ENCODE results near the gene TAOK1. TPM values are rescaled to one million over a fixed set of nuclear protein-coding genes. Genes with fewer than 3 reads are reported as not detected.

Gene TAOK1
- total RNA-seq, 1 donor from 2014 or later: 41.9 TPM

DNA sequence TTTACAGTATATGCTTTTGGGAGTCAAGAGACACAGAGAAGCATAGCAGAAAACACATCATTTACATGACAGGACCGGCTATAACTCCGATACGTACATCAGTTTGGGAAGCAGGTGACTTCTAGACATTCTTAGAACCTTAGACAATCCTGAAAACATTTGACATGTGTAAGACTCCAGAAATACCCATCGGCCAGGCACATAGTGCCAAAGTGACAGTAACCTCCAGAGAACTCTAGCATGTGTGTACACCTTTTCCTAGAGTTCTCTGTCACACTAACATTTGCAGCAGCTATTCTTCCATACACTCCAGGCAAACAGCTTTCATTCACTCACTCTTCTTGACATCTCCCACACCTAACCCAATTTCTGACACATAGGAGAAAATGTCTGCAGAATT lies 3.4 kb upstream of the TAOK1 start:
- Mint-ChIP-seq H3K27me3 (ENCODE audit: low read depth) (no peaks in the 10 kb centered on the region), H3K4me3 (ENCODE audit: low read depth) (no peak overlapping the region), H3K36me3 (ENCODE audit: low read depth) (peaks cover 3% of the 10 kb centered on the region)

DNA sequence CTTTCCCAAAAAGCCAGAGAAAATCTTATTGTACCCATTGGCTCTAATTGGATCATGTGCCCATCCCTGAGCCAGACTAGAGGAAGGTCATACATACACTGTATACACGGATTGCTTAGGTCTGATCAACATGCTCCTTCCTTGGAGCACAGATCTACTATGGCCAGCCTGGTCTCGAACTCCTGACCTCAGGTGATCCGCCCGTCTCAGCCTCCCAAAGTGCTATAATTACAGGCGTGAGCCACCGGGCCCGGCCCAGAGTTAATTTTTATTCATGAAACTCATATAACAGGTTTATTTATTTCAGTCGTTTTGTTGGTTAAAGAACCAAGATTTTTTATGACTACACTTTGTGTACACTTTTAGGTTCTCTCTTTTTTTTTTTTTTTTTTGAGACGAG lies 1.2 kb upstream of the TAOK1 start:
- Mint-ChIP-seq H3K27ac (no peak overlapping the region), H3K4me3 (ENCODE audit: low read depth) (peak overlapping the region; percentile 87), H3K4me1 (ENCODE audit: low read depth) (peaks cover 25% of the 10 kb centered on the region), H3K9me3 (no peaks in the 10 kb centered on the region), H3K27me3 (ENCODE audit: low read depth) (no peaks in the 10 kb centered on the region), H3K36me3 (ENCODE audit: low read depth) (peaks cover 18% of the 10 kb centered on the region)
- DNase-seq (ENCODE audit: low spot score): no peak
- intact Hi-C loops (cut with micrococcal nuclease): no loop called here

More for the DNA sequence above, 3.4 kb upstream of the TAOK1 start:
- Mint-ChIP-seq H3K27ac (no peak overlapping the region), H3K9me3 (no peaks in the 10 kb centered on the region), H3K4me1 (ENCODE audit: low read depth) (peaks cover 7% of the 10 kb centered on the region)
- no peak for DNase-seq (ENCODE audit: low spot score)
- intact Hi-C loops (cut with micrococcal nuclease): no loop called here

DNA sequence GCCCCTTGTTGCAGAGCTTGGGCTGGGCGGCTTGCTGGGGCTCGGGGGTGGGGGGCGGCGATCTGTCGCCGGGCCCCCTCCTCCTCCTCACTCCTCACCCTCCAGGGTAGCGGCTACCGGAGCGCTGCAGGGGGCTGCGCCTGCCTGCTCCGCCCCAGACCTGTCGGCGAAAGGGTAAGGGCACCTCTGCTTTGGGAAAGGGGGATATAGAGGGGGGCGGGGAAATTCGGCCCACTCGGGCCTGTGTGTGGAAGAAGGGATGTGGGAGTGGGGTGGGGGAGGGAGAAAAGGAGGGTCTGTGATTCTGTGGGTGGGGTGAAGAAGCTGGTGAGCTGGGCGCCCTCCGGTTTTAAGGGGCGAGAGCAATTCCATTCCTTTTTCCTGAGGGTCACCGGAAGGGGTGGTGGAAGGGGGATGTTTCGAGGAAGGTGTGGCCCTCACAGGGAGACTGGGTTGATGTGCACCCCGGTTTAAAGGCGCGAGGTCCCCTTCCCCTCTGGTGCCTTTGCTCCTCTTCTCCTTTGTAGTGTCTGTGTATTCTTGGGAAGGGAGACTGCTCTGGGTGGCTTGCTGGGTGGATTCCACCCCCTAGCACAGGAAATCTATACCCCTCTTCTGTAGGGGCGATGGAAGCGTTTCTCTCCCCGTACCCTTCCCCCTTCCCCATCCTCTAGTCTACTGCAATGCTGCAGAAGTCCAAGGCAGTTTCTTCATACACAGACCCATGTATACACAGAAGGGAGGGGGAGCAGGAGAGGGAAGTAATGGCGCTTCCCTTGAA lies 878 bp downstream of the TAOK1 start:
- DNase-seq (ENCODE audit: low spot score): peak; percentile 10
- Mint-ChIP-seq H3K27ac (peak overlapping the region; percentile 89), H3K4me3 (ENCODE audit: low read depth) (peak overlapping the region; percentile 96), H3K4me1 (ENCODE audit: low read depth) (peaks cover 28% of the 10 kb centered on the region), H3K36me3 (ENCODE audit: low read depth) (peaks cover 22% of the 10 kb centered on the region), H3K9me3 (no peaks in the 10 kb centered on the region), H3K27me3 (ENCODE audit: low read depth) (no peaks in the 10 kb centered on the region)
- intact Hi-C loops (cut with micrococcal nuclease): loop anchor here (5.0 kb wide), 2 partner anchors 99 to 176 kb away; partner anchors contain the start of genes ABHD15, NUFIP2 and TP53I13

DNA sequence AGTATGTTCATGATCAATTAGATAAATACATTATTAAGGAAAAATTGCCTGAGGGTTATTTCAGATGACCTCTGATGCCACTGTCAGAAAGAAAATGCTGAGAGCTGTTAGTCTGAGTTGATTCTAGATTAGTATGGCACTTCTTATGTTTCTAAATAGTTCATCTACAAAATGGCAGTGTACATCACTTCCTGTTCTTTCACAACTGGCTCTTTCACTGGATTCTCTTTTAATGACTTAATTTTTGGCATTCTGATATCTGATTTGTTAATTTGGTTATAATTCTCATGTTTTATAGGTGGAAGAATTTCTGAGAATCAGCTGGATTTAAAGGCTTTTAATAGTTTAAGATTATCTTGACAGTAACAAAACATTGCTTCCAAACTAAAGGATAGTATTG lies 3.3 kb downstream of the TAOK1 start:
- no peak overlapping the region for H3K4me3 Mint-ChIP-seq (ENCODE audit: low read depth)
- H3K9me3 Mint-ChIP-seq: no peaks in the 10 kb centered on the region
- H3K4me1 Mint-ChIP-seq (ENCODE audit: low read depth): peaks cover 28% of the 10 kb centered on the region
- H3K27ac Mint-ChIP-seq: peak overlapping the region; percentile 71
- intact Hi-C loops (cut with micrococcal nuclease): loop anchor here (5.0 kb wide), 2 partner anchors 101 to 174 kb away; partner anchors contain the start of genes ABHD15, NUFIP2 and TP53I13
- H3K27me3 Mint-ChIP-seq (ENCODE audit: low read depth): no peaks in the 10 kb centered on the region
- DNase-seq (ENCODE audit: low spot score): no peak
- peaks cover 27% of the 10 kb centered on the region for H3K36me3 Mint-ChIP-seq (ENCODE audit: low read depth)

DNA sequence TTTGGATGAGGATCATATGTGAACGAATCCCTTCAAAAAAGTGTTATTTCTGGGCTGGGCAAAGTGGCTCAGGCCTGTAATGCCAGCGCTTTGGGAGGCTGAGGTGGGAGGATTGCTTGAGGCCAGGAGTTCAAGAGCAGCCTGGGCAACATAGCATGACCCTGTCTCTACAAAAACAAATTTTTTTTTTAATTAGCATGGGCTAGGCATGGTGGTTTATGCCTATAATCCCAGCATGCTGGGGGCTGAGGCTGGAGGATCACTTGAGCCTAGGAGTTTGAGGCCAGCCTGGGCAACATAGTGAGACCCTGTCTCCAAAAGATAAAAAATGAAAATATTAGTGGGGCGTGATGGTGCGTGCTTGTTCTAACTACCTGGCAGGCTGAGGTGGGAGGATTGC lies 4.6 kb downstream of the TAOK1 start:
- intact Hi-C loops (cut with micrococcal nuclease): loop anchor here (5.0 kb wide), 2 partner anchors 102 to 173 kb away; partner anchors contain the start of genes ABHD15, NUFIP2 and TP53I13
- peaks cover 25% of the 10 kb centered on the region for H3K4me1 Mint-ChIP-seq (ENCODE audit: low read depth)

DNA sequence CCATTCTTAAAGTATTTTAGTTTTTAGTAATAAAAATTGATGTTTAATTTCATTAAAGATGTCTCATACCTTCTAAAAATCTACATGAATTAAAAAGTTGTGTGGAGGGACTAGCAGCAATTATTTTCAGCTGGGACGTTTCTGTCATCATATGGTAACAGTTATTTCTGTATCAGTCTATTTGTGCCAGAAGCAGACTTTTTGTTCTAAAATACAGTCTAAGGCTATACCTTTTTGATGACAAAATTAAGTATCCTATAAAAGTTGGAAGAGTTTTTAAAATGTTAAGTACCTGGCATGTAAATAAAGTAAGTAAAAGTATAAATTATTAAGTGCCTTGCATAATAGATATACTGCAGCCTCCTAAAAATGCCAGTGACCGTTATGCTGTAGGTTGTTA lies 5.9 kb downstream of the TAOK1 start:
- peaks cover 45% of the 10 kb centered on the region for H3K36me3 Mint-ChIP-seq (ENCODE audit: low read depth)
- H3K27ac Mint-ChIP-seq: no peak overlapping the region
- no peak for DNase-seq (ENCODE audit: low spot score)
- no peaks in the 10 kb centered on the region for H3K9me3 Mint-ChIP-seq
- no peak overlapping the region for H3K4me3 Mint-ChIP-seq (ENCODE audit: low read depth)
- intact Hi-C loops (cut with micrococcal nuclease): no loop called here
- no peaks in the 10 kb centered on the region for H3K27me3 Mint-ChIP-seq (ENCODE audit: low read depth)
- peaks cover 24% of the 10 kb centered on the region for H3K4me1 Mint-ChIP-seq (ENCODE audit: low read depth)

More for the DNA sequence above, 4.6 kb downstream of the TAOK1 start:
- Mint-ChIP-seq H3K36me3 (ENCODE audit: low read depth) (peaks cover 37% of the 10 kb centered on the region), H3K9me3 (no peaks in the 10 kb centered on the region), H3K27me3 (ENCODE audit: low read depth) (no peaks in the 10 kb centered on the region), H3K4me3 (ENCODE audit: low read depth) (no peak overlapping the region), H3K27ac (no peak overlapping the region)
- DNase-seq (ENCODE audit: low spot score): no peak

DNA sequence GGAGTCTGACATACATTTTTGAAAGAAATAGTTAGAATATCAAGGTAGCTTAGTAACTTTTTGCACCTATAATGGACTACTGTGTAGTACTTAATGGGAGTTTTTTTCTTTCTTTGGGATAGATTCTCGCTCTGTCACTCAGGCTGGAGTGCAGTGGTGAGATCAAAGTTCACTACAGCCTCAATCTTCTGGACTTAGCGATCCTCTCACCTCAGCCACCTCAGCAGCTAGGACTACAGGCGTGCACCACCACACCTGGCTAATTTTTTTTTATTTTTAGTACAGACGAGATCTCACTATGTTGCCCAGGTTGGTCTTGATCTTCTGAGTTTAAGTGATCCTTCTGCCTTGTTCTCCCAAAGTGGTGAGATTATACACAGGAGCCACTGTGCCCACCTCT lies 9.5 kb downstream of the TAOK1 start:
- Mint-ChIP-seq H3K9me3 (no peaks in the 10 kb centered on the region), H3K4me1 (ENCODE audit: low read depth) (peaks cover 3% of the 10 kb centered on the region), H3K27ac (no peak overlapping the region), H3K4me3 (ENCODE audit: low read depth) (no peak overlapping the region), H3K36me3 (ENCODE audit: low read depth) (peaks cover 44% of the 10 kb centered on the region), H3K27me3 (ENCODE audit: low read depth) (no peaks in the 10 kb centered on the region)
- no peak for DNase-seq (ENCODE audit: low spot score)
- intact Hi-C loops (cut with micrococcal nuclease): no loop called here

DNA sequence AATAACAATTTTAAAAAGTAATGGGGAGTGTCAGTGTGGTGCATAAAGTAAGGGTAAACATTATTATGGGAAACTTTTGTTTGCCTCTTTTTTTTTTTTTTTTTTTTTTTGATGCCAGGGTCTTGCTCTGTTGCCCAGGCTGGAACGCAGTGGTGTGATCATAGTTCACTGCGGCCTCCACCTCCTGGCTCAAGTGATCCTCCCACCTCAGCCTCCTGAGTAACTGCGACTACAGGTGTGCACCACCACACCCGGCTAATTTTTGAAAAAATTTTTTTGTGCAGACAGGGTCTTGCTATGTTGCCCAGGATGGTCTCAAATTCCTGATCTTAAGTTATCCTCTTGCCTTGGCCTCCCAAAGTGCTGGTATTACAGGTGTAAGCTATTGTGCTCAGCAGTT lies 10.7 kb downstream of the TAOK1 start:
- no peak overlapping the region for H3K27ac Mint-ChIP-seq
- intact Hi-C loops (cut with micrococcal nuclease): no loop called here
- DNase-seq (ENCODE audit: low spot score): no peak
- H3K4me1 Mint-ChIP-seq (ENCODE audit: low read depth): peaks cover 2% of the 10 kb centered on the region
- H3K4me3 Mint-ChIP-seq (ENCODE audit: low read depth): no peak overlapping the region
- H3K27me3 Mint-ChIP-seq (ENCODE audit: low read depth): no peaks in the 10 kb centered on the region
- H3K9me3 Mint-ChIP-seq: no peaks in the 10 kb centered on the region
- peaks cover 44% of the 10 kb centered on the region for H3K36me3 Mint-ChIP-seq (ENCODE audit: low read depth)

DNA sequence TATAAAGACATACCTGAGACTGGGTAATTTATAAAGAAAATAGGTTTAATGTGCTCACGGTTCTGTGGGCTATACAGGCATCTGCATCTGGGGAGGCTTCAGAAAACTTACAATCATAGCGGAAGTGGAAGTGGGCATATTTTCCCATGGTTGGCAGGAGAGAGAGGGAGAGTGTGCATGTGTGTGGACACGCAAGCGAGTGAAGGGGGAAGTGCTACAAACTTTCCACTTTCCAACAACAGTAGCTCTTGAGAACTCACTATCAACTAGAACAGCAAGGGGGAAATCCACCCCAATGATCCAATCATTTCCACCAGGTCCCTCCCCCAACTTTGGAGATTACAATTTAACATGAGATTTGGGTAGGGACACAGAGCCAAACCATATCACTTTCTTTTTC lies 11.1 kb downstream of the TAOK1 start:
- Mint-ChIP-seq H3K4me1 (ENCODE audit: low read depth) (peaks cover 2% of the 10 kb centered on the region), H3K27ac (peak overlapping the region; percentile 0), H3K9me3 (no peaks in the 10 kb centered on the region), H3K4me3 (ENCODE audit: low read depth) (no peak overlapping the region), H3K36me3 (ENCODE audit: low read depth) (peaks cover 48% of the 10 kb centered on the region), H3K27me3 (ENCODE audit: low read depth) (no peaks in the 10 kb centered on the region)
- intact Hi-C loops (cut with micrococcal nuclease): no loop called here
- no peak for DNase-seq (ENCODE audit: low spot score)

DNA sequence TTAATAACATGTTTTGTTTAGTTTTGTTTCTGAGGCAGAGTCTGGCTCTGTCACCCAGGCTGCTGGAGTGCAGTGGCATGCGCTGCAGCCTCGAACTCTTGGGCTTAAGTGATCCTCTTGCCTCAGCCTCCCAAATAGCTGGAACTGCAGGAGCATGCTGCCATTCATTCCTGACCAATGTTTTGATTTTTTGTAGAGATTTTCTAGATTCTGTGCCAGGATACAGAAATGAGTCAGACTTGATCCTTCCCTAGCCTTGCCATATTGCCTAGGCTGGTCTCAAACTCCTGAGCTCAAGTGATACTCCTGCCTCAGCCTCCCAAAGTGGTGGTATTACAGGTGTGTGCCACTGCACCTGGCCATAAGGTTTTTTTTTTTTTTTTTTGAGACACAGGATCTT lies 17.7 kb downstream of the TAOK1 start:
- H3K27ac Mint-ChIP-seq: no peak overlapping the region
- peaks cover 12% of the 10 kb centered on the region for H3K4me1 Mint-ChIP-seq (ENCODE audit: low read depth)
- H3K36me3 Mint-ChIP-seq (ENCODE audit: low read depth): peaks cover 36% of the 10 kb centered on the region
- no peaks in the 10 kb centered on the region for H3K27me3 Mint-ChIP-seq (ENCODE audit: low read depth)
- no peak overlapping the region for H3K4me3 Mint-ChIP-seq (ENCODE audit: low read depth)
- intact Hi-C loops (cut with micrococcal nuclease): no loop called here
- no peaks in the 10 kb centered on the region for H3K9me3 Mint-ChIP-seq
- DNase-seq (ENCODE audit: low spot score): no peak

DNA sequence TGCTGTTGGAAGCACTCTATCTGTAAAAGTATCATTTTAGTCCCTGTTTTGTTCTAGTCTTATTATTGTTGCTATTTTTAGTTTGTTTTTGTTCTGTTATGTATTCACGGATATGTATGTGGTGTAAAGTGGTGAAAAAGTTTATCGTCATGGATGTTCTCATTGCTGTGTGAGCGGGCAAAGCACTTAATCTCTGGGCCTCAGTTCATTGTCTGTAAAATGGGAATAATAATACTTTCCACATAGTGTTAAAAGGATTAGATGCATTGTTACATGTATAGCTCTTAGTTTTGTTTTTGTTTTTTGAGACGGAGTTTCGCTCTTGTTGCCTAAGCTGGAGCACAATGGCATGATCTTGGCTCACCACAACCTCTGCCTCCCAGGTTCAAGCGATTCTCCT lies 19.8 kb downstream of the TAOK1 start:
- Mint-ChIP-seq H3K36me3 (ENCODE audit: low read depth) (peaks cover 28% of the 10 kb centered on the region), H3K4me3 (ENCODE audit: low read depth) (no peak overlapping the region), H3K27me3 (ENCODE audit: low read depth) (no peaks in the 10 kb centered on the region), H3K9me3 (no peaks in the 10 kb centered on the region), H3K27ac (no peak overlapping the region), H3K4me1 (ENCODE audit: low read depth) (peaks cover 14% of the 10 kb centered on the region)
- intact Hi-C loops (cut with micrococcal nuclease): no loop called here
- no peak for DNase-seq (ENCODE audit: low spot score)

DNA sequence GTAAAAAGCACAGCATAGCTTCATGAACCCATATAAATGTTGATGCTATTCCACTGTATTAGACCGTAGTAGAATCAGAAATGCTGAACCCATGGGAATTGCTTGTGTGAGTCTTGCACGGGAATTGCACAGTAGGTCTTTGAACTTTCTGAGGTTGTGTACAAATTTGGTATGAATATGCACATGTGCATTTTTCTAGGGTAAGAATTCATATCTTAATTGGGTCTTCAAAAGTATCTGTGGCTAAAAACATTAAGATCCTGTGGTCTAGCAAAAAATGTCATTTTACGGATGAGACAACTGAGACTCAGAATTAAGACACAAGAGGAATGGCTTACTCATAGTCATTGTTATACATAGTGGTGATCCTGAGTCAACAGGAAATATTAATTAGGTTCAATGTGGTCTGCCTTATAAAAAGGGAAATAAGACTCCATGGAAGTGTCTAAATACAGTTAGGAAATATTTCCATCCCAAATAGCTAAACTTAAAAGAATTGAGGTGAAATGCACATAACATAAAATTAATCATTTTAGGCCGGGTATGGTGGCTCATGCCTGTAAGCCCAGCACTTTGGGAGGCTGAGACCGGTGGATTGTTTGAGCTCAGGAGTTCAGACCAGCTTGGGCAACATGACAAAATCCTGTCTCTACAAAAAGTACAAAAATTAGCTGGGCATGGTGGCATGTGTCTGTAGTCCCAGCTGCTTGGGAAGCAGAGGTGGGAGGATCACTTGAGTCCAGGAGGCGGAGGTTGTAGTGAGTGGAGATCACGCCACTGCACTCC lies 22.8 kb downstream of the TAOK1 start:
- H3K4me3 Mint-ChIP-seq (ENCODE audit: low read depth): no peak overlapping the region
- intact Hi-C loops (cut with micrococcal nuclease): no loop called here
- DNase-seq (ENCODE audit: low spot score): no peak
- peaks cover 14% of the 10 kb centered on the region for H3K36me3 Mint-ChIP-seq (ENCODE audit: low read depth)
- no peaks in the 10 kb centered on the region for H3K27me3 Mint-ChIP-seq (ENCODE audit: low read depth)
- H3K4me1 Mint-ChIP-seq (ENCODE audit: low read depth): peaks cover 10% of the 10 kb centered on the region
- H3K27ac Mint-ChIP-seq: no peak overlapping the region
- no peaks in the 10 kb centered on the region for H3K9me3 Mint-ChIP-seq

DNA sequence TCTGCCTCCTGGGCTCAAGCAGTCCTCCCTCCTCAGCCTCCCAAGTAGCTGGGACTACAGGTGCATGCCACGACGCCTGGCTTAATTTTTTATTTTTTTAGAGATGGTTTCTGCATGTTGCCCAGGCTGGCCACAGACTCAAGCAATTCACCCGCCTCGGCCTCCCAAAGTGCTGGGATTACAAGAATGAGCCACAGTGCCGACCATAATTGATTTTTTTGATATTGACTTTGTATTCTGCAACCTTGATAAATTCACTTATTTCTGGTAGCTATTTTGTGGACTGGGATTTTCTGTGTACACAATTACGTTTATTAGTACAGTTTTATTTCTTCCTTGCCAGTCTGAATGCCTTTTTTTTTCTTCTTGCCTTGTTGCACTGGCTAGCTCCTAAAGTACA lies 30.0 kb downstream of the TAOK1 start:
- Mint-ChIP-seq H3K4me1 (ENCODE audit: low read depth) (no peaks in the 10 kb centered on the region), H3K36me3 (ENCODE audit: low read depth) (peaks cover 13% of the 10 kb centered on the region), H3K4me3 (ENCODE audit: low read depth) (no peak overlapping the region), H3K9me3 (no peaks in the 10 kb centered on the region), H3K27me3 (ENCODE audit: low read depth) (no peaks in the 10 kb centered on the region), H3K27ac (no peak overlapping the region)
- no peak for DNase-seq (ENCODE audit: low spot score)
- intact Hi-C loops (cut with micrococcal nuclease): no loop called here
